Mucosa of descending colon (tissue), 3 donors: ENCODE data around the gene MPC1. TPM values are rescaled to one million over a fixed set of nuclear protein-coding genes. Genes with fewer than 3 reads are reported as not detected.

Source experiments
- ATAC-seq: fragments of 200-7000 bp; cut with Tn5 transposase; one replicate; pipeline ENCODE4 v1.9.1; 2020; ENCODE audit warnings: mild to moderate bottlenecking, moderate library complexity
- DNase-seq, 3 donors: peaks; one replicate each; pipeline ENCODE4 v3.0.0-alpha.2; 2020
- H3K36me3 ChIP-seq: fragments of 200-600 bp; one replicate; pipeline ENCODE4 v1.8.0; 2021; ENCODE audit warnings: low read depth, mild to moderate bottlenecking
- H3K4me1 ChIP-seq: fragments of 200-600 bp; one replicate; pipeline ENCODE4 v1.8.0; 2021; ENCODE audit warnings: low read depth, mild to moderate bottlenecking
- H3K4me3 ChIP-seq: fragments of 200-600 bp; one replicate; pipeline ENCODE4 v1.8.0; 2021; ENCODE audit warnings: mild to moderate bottlenecking
- H3K9me3 ChIP-seq: fragments of 200-600 bp; one replicate; pipeline ENCODE4 v1.8.0; 2021; ENCODE audit warnings: mild to moderate bottlenecking
- CTCF ChIP-seq: fragments of 200-600 bp; IDR thresholded peaks from one replicate; pipeline ENCODE4 v1.8.0; 2022; ENCODE audit warnings: antibody characterized with exemption, mild to moderate bottlenecking
- intact Hi-C, 2 donors: fragments of 100-400 bp; cut with DNase I in 1 of 2; cut with micrococcal nuclease in 1 of 2; formaldehyde crosslinking; loops; one replicate each; pipeline versions ENCODE4 v1.11.0 to v1.11.1; 2022; cut with DNase I, micrococcal nuclease
- total RNA-seq, 3 donors: library from RNA; stranded (reverse); fragmentation: NEBNext Ultra II Directional in 2 of 3; extraction: Animal tissue kit (Norgen Biotek cat#: 25700) in 2 of 3; gene quantifications; one replicate each; pipeline versions ENCODE4 v1.2.1 to v1.2.4, GENCODE V29; 2021 to 2023
- donor health status: DM: no; HTN: no; CAD: no; lungs with moderate emphysema.
- donor health status: DM: no; HTN: no; CAD: no.
- donor health status: DM: no; HTN: yes; CAD: no.

Gene MPC1
- total RNA-seq, 3 donors from 2014 or later, result 75.0 to 139 (median 117) TPM

GRCh38 chr6:166355552-166355951 is 27.2 kb downstream of the MPC1 start:
- peaks cover 8% of the 10 kb centered on the region for H3K4me1 ChIP-seq
- ATAC-seq, result no peak
- intact Hi-C loops, result no loop called here
- H3K9me3 ChIP-seq, result no peaks in the 10 kb centered on the region
- H3K36me3 ChIP-seq, result no peaks in the 10 kb centered on the region
- no peak overlapping the region for H3K4me3 ChIP-seq
- no peak for DNase-seq
- TF ChIP-seq CTCF, result no peak

GRCh38 chr6:166354965-166355364 is 27.8 kb downstream of the MPC1 start:
- DNase-seq (no peak), ATAC-seq (no peak)
- H3K4me1 ChIP-seq, result peaks cover 8% of the 10 kb centered on the region
- TF ChIP-seq CTCF, result no peak
- intact Hi-C loops, result no loop called here
- no peak overlapping the region for H3K4me3 ChIP-seq
- H3K36me3 ChIP-seq, result no peaks in the 10 kb centered on the region
- peaks cover 1% of the 10 kb centered on the region for H3K9me3 ChIP-seq

GRCh38 chr6:166354143-166354542 is 28.6 kb downstream of the MPC1 start:
- no peak overlapping the region for H3K4me3 ChIP-seq
- TF ChIP-seq CTCF, result no peak
- no peak for DNase-seq
- no peak for ATAC-seq
- intact Hi-C loops, result no loop called here
- no peaks in the 10 kb centered on the region for H3K36me3 ChIP-seq
- H3K9me3 ChIP-seq, result peaks cover 6% of the 10 kb centered on the region
- H3K4me1 ChIP-seq, result peaks cover 8% of the 10 kb centered on the region

GRCh38 chr6:166353507-166353906 is 29.2 kb downstream of the MPC1 start:
- H3K4me3 ChIP-seq, result no peak overlapping the region
- H3K9me3 ChIP-seq, result peaks cover 6% of the 10 kb centered on the region
- no peaks in the 10 kb centered on the region for H3K36me3 ChIP-seq
- intact Hi-C loops, result no loop called here
- ATAC-seq, result no peak
- peaks cover 8% of the 10 kb centered on the region for H3K4me1 ChIP-seq
- TF ChIP-seq CTCF, result no peak
- no peak for DNase-seq

- no peak for TF ChIP-seq CTCF
- intact Hi-C loops, result no loop called here
- DNase-seq (no peak), ATAC-seq (no peak)
- no peak overlapping the region for H3K4me3 ChIP-seq
- peaks cover 6% of the 10 kb centered on the region for H3K9me3 ChIP-seq
- no peaks in the 10 kb centered on the region for H3K36me3 ChIP-seq
- peaks cover 8% of the 10 kb centered on the region for H3K4me1 ChIP-seq
These were observed 29.8 kb downstream of the MPC1 start for GRCh38 chr6:166352923-166353322.

- intact Hi-C loops, result no loop called here
- Histone ChIP-seq H3K36me3 (no peaks in the 10 kb centered on the region), H3K4me3 (no peak overlapping the region), H3K9me3 (peaks cover 6% of the 10 kb centered on the region), H3K4me1 (peaks cover 8% of the 10 kb centered on the region)
- ATAC-seq, result peak; percentile 99
- TF ChIP-seq CTCF, result no peak
- DNase-seq, result peak in 2 of 3 donors; percentile 54 to 72
These were observed 30.9 kb downstream of the MPC1 start for GRCh38 chr6:166351715-166352285.
